AG10803 (cell line): ENCODE measurements around the gene DGLUCY.
"Not testable (repeated sequence)": the region's sequence is repeated elsewhere in the genome, so short reads cannot be mapped to it uniquely, and the experiment has no call there.

ENCODE experiments used
- DNase-seq: peaks from one replicate; pipeline ENCODE4 v3.0.0; 2010; ENCODE audit warnings: low read depth
- H3K4me3 ChIP-seq: 2 replicates; pipeline ENCODE4 v1.5.1; 2011; ENCODE audit warnings: mild to moderate bottlenecking, low read length, control low read depth
- CTCF ChIP-seq: conservative IDR thresholded peaks from 2 replicates; pipeline ENCODE4 v1.5.1; 2011; ENCODE audit warnings: mild to moderate bottlenecking, low read length, control low read depth, inconsistent platforms

Gene DGLUCY

DNA sequence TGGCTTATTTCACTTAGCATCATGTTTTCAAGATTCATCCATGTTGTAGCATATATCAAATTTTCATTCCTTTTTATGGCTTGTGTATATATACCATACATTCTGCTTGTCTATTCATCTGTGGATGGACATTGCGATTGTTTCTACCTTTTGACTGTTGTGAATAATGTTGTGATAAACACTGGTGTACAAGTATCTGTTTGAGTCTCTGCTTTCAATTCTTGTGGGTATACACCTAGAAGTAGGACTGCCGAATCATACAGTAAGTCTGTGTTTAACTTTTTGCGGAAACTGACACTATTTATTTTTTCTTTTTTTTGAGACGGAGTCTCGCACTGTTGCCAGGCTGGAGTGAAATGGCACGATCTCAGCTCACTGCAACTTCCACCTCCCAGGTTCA is 33.8 kb upstream of the DGLUCY start:
- no peak for TF ChIP-seq CTCF
- no peak for DNase-seq
- no peak overlapping the region for H3K4me3 ChIP-seq

GRCh38 chr14:91082282-91082681 is 31.6 kb upstream of the DGLUCY start:
- DNase-seq: no peak
- no peak overlapping the region for H3K4me3 ChIP-seq
- no peak for TF ChIP-seq CTCF

GRCh38 chr14:91084516-91084915 is 29.4 kb upstream of the DGLUCY start:
- TF ChIP-seq CTCF: no peak

GRCh38 chr14:91087470-91087869 is 26.4 kb upstream of the DGLUCY start:
- DNase-seq, H3K4me3 ChIP-seq: not testable (repeated sequence)

More at GRCh38 chr14:91084516-91084915, 29.4 kb upstream of the DGLUCY start:
- DNase-seq: no peak
- H3K4me3 ChIP-seq: no peak overlapping the region

DNA sequence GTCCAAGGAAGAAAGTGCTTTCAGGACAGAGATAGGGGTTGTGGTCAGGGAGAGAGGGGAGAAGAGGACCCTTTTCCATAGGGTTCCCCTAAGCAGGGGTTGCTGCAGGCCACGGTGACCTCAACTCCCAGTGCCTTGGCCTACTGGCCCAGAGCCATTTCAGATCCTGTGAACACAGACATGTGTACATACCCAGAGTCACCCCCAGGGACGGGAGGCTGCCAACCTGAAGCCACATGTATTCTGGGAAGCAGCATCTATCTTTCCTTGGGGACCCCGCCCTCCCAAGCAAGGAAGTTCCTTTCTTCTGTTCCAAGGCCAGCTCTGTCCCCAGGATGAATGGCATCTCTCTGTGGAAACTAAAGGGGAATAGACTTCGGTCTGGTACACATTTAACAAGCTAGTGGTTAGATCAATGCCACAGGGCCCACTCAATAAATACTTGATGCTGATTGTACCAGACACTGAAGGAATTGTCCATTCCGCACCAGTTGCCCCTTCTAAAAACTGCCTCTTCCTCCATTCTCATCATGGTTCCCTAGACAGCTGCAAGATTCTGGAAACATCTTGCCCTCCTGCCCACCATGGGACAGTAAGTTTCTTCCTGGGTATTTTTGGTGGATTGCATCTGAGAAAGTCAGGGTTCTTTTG is 25.2 kb upstream of the DGLUCY start:
- no peak for TF ChIP-seq CTCF
- no peak for DNase-seq
- no peak overlapping the region for H3K4me3 ChIP-seq

DNA sequence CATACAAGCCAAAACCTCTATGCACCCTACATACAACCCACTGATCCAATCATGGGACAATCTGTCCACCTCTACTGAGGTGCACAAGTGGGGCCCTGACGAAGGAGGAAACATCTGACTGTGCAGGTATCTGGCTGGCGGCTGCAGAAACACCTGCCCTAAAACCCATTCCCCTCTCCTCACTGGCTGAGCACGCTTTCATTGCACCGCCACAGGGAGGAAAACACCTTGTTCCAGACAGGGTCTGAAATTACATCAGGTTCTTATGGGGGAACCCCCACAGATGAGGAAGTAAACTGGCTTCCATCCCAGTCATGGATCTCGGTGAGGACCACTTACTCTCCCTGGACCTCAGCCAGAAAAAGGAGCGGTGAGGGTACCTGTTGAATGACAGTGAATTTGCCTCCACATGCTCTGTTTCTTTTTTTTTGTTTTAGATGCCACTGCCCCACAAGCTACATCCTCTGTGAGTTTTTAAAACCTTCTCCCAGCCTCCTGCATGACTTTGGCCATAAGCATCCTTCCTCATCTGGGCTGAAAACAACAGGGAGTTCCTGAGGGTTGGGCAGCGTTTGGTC is 23.8 kb upstream of the DGLUCY start:
- no peak for DNase-seq
- TF ChIP-seq CTCF: no peak
- H3K4me3 ChIP-seq: no peak overlapping the region

- no peak overlapping the region for H3K4me3 ChIP-seq
- DNase-seq: no peak
- TF ChIP-seq CTCF: no peak
These were observed 23.1 kb upstream of the DGLUCY start for GRCh38 chr14:91090743-91091142.
